GM12872 (cell line): ENCODE data around the gene TMC3.

Experiments
- CTCF ChIP-seq: IDR thresholded peaks from 3 replicates; pipeline ENCODE4 v1.5.1; 2011; ENCODE audit warnings: low read depth, mild to moderate bottlenecking, low read length, moderate library complexity; ENCODE audit not compliant: insufficient read depth

The TMC3 gene

GRCh38 chr15:81335631-81336030 lies 38.4 kb downstream of the TMC3 start:
- TF ChIP-seq CTCF = no peak

DNA sequence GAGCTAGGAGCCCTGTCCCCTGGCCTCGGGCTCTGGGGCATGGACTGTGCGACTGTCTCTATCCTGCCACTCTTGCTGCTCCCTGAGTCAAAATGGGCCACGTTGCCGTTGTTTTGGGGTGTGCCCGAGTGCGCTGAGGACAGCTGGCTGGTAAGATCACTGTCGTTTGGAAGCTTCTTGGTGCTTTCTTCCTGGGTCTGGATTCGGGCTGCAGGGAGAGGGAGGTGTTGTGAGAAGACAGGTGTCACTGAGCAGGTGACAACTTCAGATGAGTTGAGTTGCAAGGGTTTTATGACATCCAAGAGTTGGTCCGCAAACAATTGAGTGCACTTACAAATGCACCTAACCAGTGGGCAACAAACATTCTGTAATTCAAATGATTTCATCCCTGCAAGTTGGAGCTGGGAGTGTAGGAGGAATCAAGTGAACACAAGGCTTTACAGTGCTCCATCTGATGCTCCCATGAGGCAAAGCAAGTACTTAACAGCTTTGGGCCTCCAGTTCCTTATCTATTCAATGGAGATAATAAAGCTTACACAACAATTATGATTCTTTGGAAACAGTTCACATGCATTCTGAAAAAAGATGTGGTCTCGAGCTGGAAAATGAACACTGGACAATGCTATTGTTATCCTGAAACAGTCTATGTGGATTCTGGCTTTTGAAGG lies 39.1 kb downstream of the TMC3 start:
- no peak for TF ChIP-seq CTCF

- TF ChIP-seq CTCF = no peak
Measured at GRCh38 chr15:81333363-81333762, 40.6 kb downstream of the TMC3 start.

GRCh38 chr15:81332326-81332725 lies 41.7 kb downstream of the TMC3 start:
- TF ChIP-seq CTCF = no peak

DNA sequence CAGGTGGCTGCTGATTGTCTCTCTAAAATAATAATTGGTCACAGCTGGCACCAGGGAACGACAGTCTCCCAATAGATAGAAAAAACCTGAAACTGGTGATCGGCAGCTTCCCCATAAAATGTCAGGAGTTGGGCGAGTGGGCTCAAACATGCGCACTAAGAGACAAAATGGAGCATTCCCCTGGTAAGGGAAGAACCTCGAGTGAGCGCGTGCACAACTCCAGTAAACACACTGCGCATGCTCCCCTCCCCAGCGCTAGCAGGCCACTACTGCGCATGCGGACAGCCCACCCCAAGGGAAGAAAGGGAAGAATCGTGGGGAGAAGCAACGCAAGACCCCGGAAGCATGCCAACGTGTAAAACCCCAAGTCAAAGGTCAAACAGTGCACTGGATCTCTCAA lies 42.4 kb downstream of the TMC3 start:
- no peak for TF ChIP-seq CTCF

GRCh38 chr15:81330366-81331090 lies 43.5 kb downstream of the TMC3 start:
- no peak for TF ChIP-seq CTCF

- TF ChIP-seq CTCF = no peak
Measured at GRCh38 chr15:81329446-81329845, 44.6 kb downstream of the TMC3 start.
